Gastrocnemius medialis (tissue), 4 donors: ENCODE data around the gene PCID2.

Experiments
- CTCF ChIP-seq, 5 experiments: fragments of 450-650 bp in 3 of 5; fragments of 200-600 bp in 2 of 5; sonication (generic) in 2 of 5; IDR thresholded peaks in 4 of 5; conservative IDR thresholded peaks in 1 of 5; 1 replicate in 4 of 5; 2 replicates in 1 of 5; pipeline ENCODE4 v1.5.1; 2016 to 2019; ENCODE audit warnings: antibody characterized with exemption in 5 of 5, mild to moderate bottlenecking in 3 of 5, moderate library complexity in 3 of 5
- POLR2A ChIP-seq, 2 donors: fragments of 450-650 bp; IDR thresholded peaks; one replicate each; pipeline ENCODE4 v1.6.1; 2017; ENCODE audit warnings: antibody characterized with exemption in 2 of 2, mild to moderate bottlenecking in 2 of 2, moderate library complexity in 2 of 2

- no peak for TF ChIP-seq CTCF (IDR thresholded peaks at IDR 0.05 in 4 of 5, conservative IDR thresholded peaks at IDR 0.05 in 1 of 5)
- no peak for TF ChIP-seq POLR2A (IDR thresholded peaks at IDR 0.05)
These were observed 31.6 kb downstream of the PCID2 start for GRCh38 chr13:113176822-113177221.
